Measurements from ENCODE around the gene MYO3B. TPM values are rescaled to one million over a fixed set of nuclear protein-coding genes. Genes with fewer than 3 reads are reported as not detected.

Gene MYO3B
- total RNA-seq, 4 donors from 2014 or later, result not detected

DNA sequence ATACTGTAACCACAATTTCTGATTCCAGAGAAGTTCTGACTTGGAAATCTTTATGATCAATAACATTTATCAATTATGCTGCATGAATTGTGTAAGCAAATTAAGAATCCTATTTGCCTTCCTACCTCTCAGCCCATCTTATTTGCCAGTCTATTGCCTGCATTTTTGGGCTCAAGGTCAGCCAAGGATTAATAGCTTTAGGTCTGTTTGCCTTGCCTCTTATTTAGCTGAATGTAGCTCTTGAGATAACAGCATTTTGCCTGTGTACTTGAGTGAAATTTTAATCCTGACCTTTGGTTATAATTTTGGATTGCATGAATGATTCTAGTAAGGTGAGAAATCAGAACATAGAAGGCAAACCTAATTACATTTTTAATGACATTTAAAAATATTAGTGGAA, 51.2 kb downstream of the MYO3B start:
- TF ChIP-seq, protein P1, sequence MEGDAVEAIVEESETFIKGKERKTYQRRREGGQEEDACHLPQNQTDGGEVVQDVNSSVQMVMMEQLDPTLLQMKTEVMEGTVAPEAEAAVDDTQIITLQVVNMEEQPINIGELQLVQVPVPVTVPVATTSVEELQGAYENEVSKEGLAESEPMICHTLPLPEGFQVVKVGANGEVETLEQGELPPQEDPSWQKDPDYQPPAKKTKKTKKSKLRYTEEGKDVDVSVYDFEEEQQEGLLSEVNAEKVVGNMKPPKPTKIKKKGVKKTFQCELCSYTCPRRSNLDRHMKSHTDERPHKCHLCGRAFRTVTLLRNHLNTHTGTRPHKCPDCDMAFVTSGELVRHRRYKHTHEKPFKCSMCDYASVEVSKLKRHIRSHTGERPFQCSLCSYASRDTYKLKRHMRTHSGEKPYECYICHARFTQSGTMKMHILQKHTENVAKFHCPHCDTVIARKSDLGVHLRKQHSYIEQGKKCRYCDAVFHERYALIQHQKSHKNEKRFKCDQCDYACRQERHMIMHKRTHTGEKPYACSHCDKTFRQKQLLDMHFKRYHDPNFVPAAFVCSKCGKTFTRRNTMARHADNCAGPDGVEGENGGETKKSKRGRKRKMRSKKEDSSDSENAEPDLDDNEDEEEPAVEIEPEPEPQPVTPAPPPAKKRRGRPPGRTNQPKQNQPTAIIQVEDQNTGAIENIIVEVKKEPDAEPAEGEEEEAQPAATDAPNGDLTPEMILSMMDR (IDR thresholded peaks at IDR 0.05), result no peak
- no peak for ATAC-seq (ENCODE audit: low FRiP score)
- DNase-seq (ENCODE audit: low spot score), result no peak

DNA sequence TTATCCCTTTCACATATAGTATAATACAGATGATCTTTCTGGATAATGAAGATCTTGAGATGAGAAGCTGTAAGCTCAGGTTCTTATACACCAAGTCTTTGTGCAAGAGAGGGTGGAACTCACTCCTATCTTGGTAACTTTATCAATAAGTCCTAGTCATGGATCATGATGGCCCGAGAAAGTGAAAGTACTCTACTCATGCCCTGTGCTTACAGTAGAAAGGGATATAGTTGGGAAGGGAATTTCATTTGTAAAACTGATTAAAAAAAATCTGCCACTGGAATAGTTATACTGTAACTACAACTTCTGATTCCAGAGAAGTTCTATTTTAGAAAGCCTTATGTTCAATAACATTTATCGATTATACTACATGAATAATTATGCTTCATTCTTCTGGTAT, 51.8 kb downstream of the MYO3B start:
- TF ChIP-seq, protein P1 (IDR thresholded peaks at IDR 0.05), result no peak
- DNase-seq (ENCODE audit: low spot score) (no peak), ATAC-seq (ENCODE audit: low FRiP score) (no peak)

DNA sequence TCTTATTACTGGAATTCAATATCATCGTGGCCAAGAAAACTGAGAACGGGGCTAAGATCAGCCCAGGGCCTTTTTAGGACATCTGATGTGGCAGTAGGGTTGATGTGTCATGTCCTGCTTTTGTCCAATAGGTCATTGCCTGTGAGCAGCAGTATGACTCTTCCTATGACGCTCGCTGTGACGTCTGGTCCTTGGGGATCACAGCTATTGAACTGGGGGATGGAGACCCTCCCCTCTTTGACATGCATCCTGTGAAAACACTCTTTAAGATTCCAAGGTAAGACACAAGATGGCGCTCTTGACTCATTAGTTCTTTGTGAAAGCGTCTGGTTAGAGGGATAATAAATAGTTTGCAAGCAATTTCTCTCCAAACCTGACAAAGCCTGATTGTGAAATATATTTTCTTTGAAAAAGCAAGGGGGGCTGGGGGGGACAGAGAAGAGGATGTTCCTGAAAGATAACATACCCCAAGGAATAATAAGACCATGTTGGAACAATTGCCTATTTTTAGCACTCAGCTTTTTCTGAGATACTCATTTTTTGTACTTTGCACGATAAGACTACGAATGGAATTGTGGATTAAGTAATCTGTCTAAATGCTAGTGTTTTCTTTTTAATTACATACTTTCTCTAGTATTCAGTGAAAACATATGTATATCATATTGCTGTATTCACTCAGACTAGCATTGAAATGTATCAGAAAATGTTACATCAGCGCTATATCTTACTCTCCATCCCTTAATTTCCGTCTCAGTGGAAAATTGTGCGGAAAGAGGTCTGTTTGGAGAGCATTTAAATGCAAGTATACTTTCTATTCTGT, 58.1 kb downstream of the MYO3B start:
- ATAC-seq (ENCODE audit: low FRiP score) (peak; percentile 70), DNase-seq (ENCODE audit: low spot score) (no peak)
- TF ChIP-seq, protein P1 (IDR thresholded peaks at IDR 0.05), result no peak

DNA sequence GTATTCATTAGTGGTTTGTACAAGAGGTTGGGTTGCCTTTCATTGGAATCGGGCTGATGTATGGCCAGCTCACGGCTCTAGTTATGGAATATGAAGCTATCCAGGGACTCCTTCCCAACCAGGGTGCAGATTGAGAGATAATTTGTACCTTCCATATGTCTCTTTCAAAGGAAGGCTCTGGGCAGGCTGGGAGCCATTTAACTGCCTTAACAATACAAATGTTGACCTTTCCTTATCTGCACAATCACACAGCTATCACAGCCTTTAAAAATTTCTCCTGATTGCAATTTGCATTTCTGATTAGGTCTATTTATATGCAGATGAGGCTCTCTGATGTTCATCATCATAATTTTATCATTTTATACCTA, 58.7 kb downstream of the MYO3B start:
- TF ChIP-seq, protein P1 (IDR thresholded peaks at IDR 0.05), result no peak
- no peak for ATAC-seq (ENCODE audit: low FRiP score)
- DNase-seq (ENCODE audit: low spot score), result no peak

DNA sequence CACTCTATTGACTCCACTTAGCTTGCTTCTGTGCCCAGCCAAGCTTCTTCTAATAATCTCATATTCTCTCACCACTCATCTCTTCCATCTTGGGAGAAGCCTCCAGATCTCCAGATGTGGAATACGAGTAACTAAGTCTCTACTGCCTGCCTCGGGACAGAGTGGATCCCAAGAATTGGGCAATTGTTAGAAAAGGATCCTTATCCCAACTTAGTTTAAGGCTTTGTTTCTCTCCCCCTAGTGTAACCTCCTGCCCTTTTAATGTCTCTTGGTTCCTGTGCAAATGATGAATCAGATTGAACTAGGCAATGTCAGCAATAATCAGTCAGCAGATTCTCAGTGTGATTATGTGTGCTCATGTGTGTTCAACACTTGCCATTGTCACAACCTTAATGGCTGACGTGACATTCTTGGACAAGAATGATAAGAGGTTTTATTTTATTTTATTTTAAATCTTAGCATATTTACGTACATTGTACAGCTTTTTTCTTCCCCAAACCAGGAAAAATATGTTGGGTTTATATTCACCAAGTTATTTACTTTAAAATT, 59.7 kb downstream of the MYO3B start:
- ATAC-seq (ENCODE audit: low FRiP score) (no peak), DNase-seq (ENCODE audit: low spot score) (no peak)
- TF ChIP-seq, protein P1 (IDR thresholded peaks at IDR 0.05), result no peak

DNA sequence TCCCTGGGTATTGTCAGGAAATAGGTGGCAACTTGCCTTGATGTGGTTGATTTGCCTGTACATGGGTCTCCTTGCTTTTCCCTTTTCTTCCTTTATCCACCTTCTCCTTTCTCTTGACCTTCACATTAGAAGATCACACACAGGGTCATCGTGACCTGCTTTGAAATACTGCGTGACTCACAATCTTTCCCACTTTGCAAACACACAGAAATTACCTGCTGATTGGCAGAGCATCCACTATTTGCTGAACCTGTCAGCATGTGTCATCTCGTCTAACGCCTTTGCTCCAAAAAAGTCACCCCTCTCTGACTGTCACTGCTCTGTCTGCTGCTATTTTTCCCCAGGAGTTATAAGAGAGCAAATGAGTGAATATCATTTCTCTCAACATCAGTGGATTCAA, 60.8 kb downstream of the MYO3B start:
- TF ChIP-seq, protein P1 (IDR thresholded peaks at IDR 0.05), result no peak
- ATAC-seq (ENCODE audit: low FRiP score) (no peak), DNase-seq (ENCODE audit: low spot score) (no peak)

DNA sequence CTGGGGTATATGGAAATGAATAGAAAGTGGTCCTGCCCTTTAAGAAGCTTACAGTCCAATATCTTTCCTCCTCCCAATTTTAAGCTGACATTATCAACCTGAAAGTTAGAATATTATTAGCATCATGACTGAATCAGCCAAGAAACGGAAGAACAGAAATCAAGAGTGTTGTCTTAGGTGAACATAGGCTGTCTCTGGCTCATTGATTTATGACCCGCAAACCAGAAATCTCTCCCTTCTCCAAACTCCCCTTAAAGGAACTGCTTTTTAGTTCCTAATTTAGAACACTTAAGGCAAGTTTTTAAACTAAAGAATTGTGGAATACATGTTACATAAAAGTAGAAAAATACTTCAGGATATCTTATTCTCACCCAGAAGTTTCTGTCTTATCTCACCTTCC, 62.7 kb downstream of the MYO3B start:
- DNase-seq (ENCODE audit: low spot score) (no peak), ATAC-seq (ENCODE audit: low FRiP score) (no peak)
- TF ChIP-seq, protein P1 (IDR thresholded peaks at IDR 0.05), result no peak
